Mononuclear cell (primary cell): Measurements from ENCODE around the gene RPL13. TPM values are rescaled to one million over a fixed set of nuclear protein-coding genes. Genes with fewer than 3 reads are reported as not detected.
"Not testable (repeated sequence)": the region's sequence is repeated elsewhere in the genome, so short reads cannot be mapped to it uniquely, and the experiment has no call there.

Source experiments
- H3K27me3 ChIP-seq: 2 replicates; pipeline ENCODE4 v1.6.0; 2011; ENCODE audit warnings: low read length, control low read depth; ENCODE audit not compliant: insufficient read depth
- H3K4me1 ChIP-seq: 2 replicates; pipeline ENCODE4 v1.5.1; 2011; ENCODE audit warnings: mild to moderate bottlenecking, low read length, control low read depth; ENCODE audit not compliant: insufficient read depth
- H3K4me3 ChIP-seq: 2 replicates; pipeline ENCODE4 v1.5.1; 2011; ENCODE audit warnings: mild to moderate bottlenecking, low read length, moderate library complexity
- H3K9me3 ChIP-seq: 2 replicates; pipeline ENCODE4 v1.5.1; 2011; ENCODE audit warnings: low read depth, mild to moderate bottlenecking, control low read depth, low read length
- total RNA-seq: library from RNA; depleted of rRNA; stranded (reverse); fragments of >200 nt; gene quantifications from one replicate; pipeline ENCODE4 v1.2.3, GENCODE V29; 2012

RPL13 gene
- total RNA-seq, 1 donor: 5,060 TPM

GRCh38 chr16:89587676-89588075 is 27.2 kb downstream of the RPL13 start:
- not testable (repeated sequence) for H3K9me3 ChIP-seq, H3K27me3 ChIP-seq, H3K4me3 ChIP-seq, H3K4me1 ChIP-seq

GRCh38 chr16:89588413-89589109 is 28.1 kb downstream of the RPL13 start:
- Histone ChIP-seq H3K27me3 (no peaks in the 10 kb centered on the region), H3K4me1 (peaks cover 3% of the 10 kb centered on the region), H3K4me3 (no peak overlapping the region), H3K9me3 (no peaks in the 10 kb centered on the region)

- Histone ChIP-seq H3K9me3 (no peaks in the 10 kb centered on the region), H3K4me3 (no peak overlapping the region), H3K27me3 (no peaks in the 10 kb centered on the region), H3K4me1 (peaks cover 5% of the 10 kb centered on the region)
Measured at GRCh38 chr16:89589241-89589926, 28.9 kb downstream of the RPL13 start.

- Histone ChIP-seq H3K9me3 (no peaks in the 10 kb centered on the region), H3K4me3 (no peak overlapping the region), H3K27me3 (no peaks in the 10 kb centered on the region), H3K4me1 (peaks cover 5% of the 10 kb centered on the region)
Measured at GRCh38 chr16:89593841-89594240, 33.4 kb downstream of the RPL13 start.

- Histone ChIP-seq H3K4me3 (no peak overlapping the region), H3K27me3 (no peaks in the 10 kb centered on the region), H3K9me3 (no peaks in the 10 kb centered on the region), H3K4me1 (peaks cover 5% of the 10 kb centered on the region)
Measured at GRCh38 chr16:89595330-89596060, 35.0 kb downstream of the RPL13 start.

GRCh38 chr16:89596061-89596689 is 35.7 kb downstream of the RPL13 start:
- Histone ChIP-seq H3K27me3 (no peaks in the 10 kb centered on the region), H3K9me3 (no peaks in the 10 kb centered on the region), H3K4me1 (peaks cover 5% of the 10 kb centered on the region), H3K4me3 (no peak overlapping the region)

- H3K4me1 ChIP-seq: peaks cover 5% of the 10 kb centered on the region
- H3K9me3 ChIP-seq: no peaks in the 10 kb centered on the region
- H3K4me3 ChIP-seq: no peak overlapping the region
- no peaks in the 10 kb centered on the region for H3K27me3 ChIP-seq
Measured at GRCh38 chr16:89596957-89597649, 36.6 kb downstream of the RPL13 start.

- Histone ChIP-seq H3K4me3 (no peak overlapping the region), H3K9me3 (no peaks in the 10 kb centered on the region), H3K27me3 (no peaks in the 10 kb centered on the region), H3K4me1 (peaks cover 15% of the 10 kb centered on the region)
Measured at GRCh38 chr16:89598199-89598598, 37.7 kb downstream of the RPL13 start.

- Histone ChIP-seq H3K4me1 (peaks cover 10% of the 10 kb centered on the region), H3K27me3 (no peaks in the 10 kb centered on the region), H3K4me3 (no peak overlapping the region), H3K9me3 (no peaks in the 10 kb centered on the region)
Measured at GRCh38 chr16:89599451-89599858, 39.0 kb downstream of the RPL13 start.

- Histone ChIP-seq H3K9me3 (no peaks in the 10 kb centered on the region), H3K4me1 (peaks cover 10% of the 10 kb centered on the region), H3K4me3 (no peak overlapping the region), H3K27me3 (no peaks in the 10 kb centered on the region)
Measured at GRCh38 chr16:89599902-89600301, 39.4 kb downstream of the RPL13 start.

GRCh38 chr16:89600427-89600826 is 39.9 kb downstream of the RPL13 start:
- peaks cover 10% of the 10 kb centered on the region for H3K4me1 ChIP-seq
- no peaks in the 10 kb centered on the region for H3K27me3 ChIP-seq
- H3K9me3 ChIP-seq: no peaks in the 10 kb centered on the region
- no peak overlapping the region for H3K4me3 ChIP-seq

GRCh38 chr16:89600956-89601355 is 40.5 kb downstream of the RPL13 start:
- Histone ChIP-seq H3K9me3 (no peaks in the 10 kb centered on the region), H3K27me3 (no peaks in the 10 kb centered on the region), H3K4me1 (peaks cover 10% of the 10 kb centered on the region), H3K4me3 (no peak overlapping the region)

- H3K4me3 ChIP-seq: no peak overlapping the region
- H3K9me3 ChIP-seq: no peaks in the 10 kb centered on the region
- H3K27me3 ChIP-seq: no peaks in the 10 kb centered on the region
- H3K4me1 ChIP-seq: peaks cover 10% of the 10 kb centered on the region
Measured at GRCh38 chr16:89601906-89602272, 41.4 kb downstream of the RPL13 start.

GRCh38 chr16:89602273-89602951 is 41.9 kb downstream of the RPL13 start:
- Histone ChIP-seq H3K27me3 (no peaks in the 10 kb centered on the region), H3K4me1 (peaks cover 10% of the 10 kb centered on the region), H3K4me3 (no peak overlapping the region), H3K9me3 (no peaks in the 10 kb centered on the region)
